A673 (cell line): ENCODE data around the gene RNF151. TPM values are rescaled to one million over a fixed set of nuclear protein-coding genes. Genes with fewer than 3 reads are reported as not detected.
"Not testable (repeated sequence)": the region's sequence is repeated elsewhere in the genome, so short reads cannot be mapped to it uniquely, and the experiment has no call there.

ENCODE experiments used
- BruUV-seq: library from RNA; stranded (reverse); fragments of 400-500 nt; replicated peaks from 2 replicates; lab custom pipeline; 2021; lab: Mats Ljungman, UMichigan
- CTCF ChIA-PET: fragments of 300-600 bp; sonication (Branson Sonifier 250); formaldehyde crosslinking; loops from one replicate; lab custom pipeline; 2022; ENCODE audit warnings: antibody characterized with exemption; lab: Charles Lee
- POLR2A ChIA-PET: fragments of 300-600 bp; sonication (Branson Sonifier 250); formaldehyde crosslinking; loops from one replicate; lab custom pipeline; 2022; ENCODE audit warnings: antibody characterized with exemption; ENCODE audit not compliant: low non-redundant PET; lab: Charles Lee
- DNase-seq: peaks from one replicate; pipeline ENCODE4 v3.0.0-alpha.2; 2015; ENCODE audit warnings: low spot score
- H3K27ac ChIP-seq: fragments of 200-600 bp; sonication (generic); 2 replicates; pipeline ENCODE4 v1.5.1; 2016; ENCODE audit warnings: mixed run types, low read depth, mild to moderate bottlenecking, mixed read lengths, antibody characterized with exemption, low read length; ENCODE audit not compliant: poor library complexity, severe bottlenecking
- H3K27me3 ChIP-seq: fragments of 200-600 bp; sonication (generic); replicated peaks from 2 replicates; pipeline ENCODE4 v1.6.1; 2017; ENCODE audit warnings: mixed run types, low read depth, mild to moderate bottlenecking, mixed read lengths, antibody characterized with exemption, low read length; ENCODE audit not compliant: insufficient read depth, poor library complexity
- H3K36me3 ChIP-seq: fragments of 200-600 bp; sonication (generic); 2 replicates; pipeline ENCODE4 v1.6.1; 2016; ENCODE audit warnings: mixed run types, mild to moderate bottlenecking, mixed read lengths, antibody characterized with exemption, low read length; ENCODE audit not compliant: insufficient read depth, poor library complexity, severe bottlenecking
- H3K4me1 ChIP-seq: fragments of 200-600 bp; sonication (generic); 2 replicates; pipeline ENCODE4 v1.6.1; 2017; ENCODE audit warnings: mixed run types, mild to moderate bottlenecking, mixed read lengths, antibody characterized with exemption, low read length; ENCODE audit not compliant: insufficient read depth, poor library complexity, severe bottlenecking
- H3K4me3 ChIP-seq: fragments of 200-600 bp; sonication (generic); 2 replicates; pipeline ENCODE4 v1.5.1; 2016; ENCODE audit warnings: low read depth, mixed run types, mild to moderate bottlenecking, mixed read lengths, low read length; ENCODE audit not compliant: poor library complexity, severe bottlenecking
- H3K9me3 ChIP-seq: fragments of 200-600 bp; sonication (generic); 2 replicates; pipeline ENCODE4 v1.6.1; 2016; ENCODE audit warnings: mixed run types, low read depth, mild to moderate bottlenecking, mixed read lengths, antibody characterized with exemption, low read length; ENCODE audit not compliant: poor library complexity, severe bottlenecking
- EZH2 ChIP-seq: fragments of 200-600 bp; sonication (generic); IDR thresholded peaks from 2 replicates; pipeline ENCODE4 v1.6.1; 2017; ENCODE audit warnings: borderline replicate concordance, low read depth, mild to moderate bottlenecking, mixed read lengths, antibody characterized with exemption, low read length; ENCODE audit not compliant: poor library complexity, severe bottlenecking
- intact Hi-C: fragments of 100-400 bp; cut with micrococcal nuclease; formaldehyde crosslinking; loops from one replicate; pipeline ENCODE4 v1.10.0; 2022; ENCODE audit not compliant: unreplicated experiment
- total RNA-seq: library from RNA; stranded (reverse); gene quantifications from 2 replicates; pipeline ENCODE4 v1.2.3, GENCODE V29; 2021
- TF ChIP-seq, protein P1 (sequence below): fragments of 300-800, 200-600 bp; sonication (generic); conservative IDR thresholded peaks from 2 replicates; pipeline ENCODE4 v1.5.1; 2017; ENCODE audit warnings: low read depth, mild to moderate bottlenecking, antibody characterized with exemption, low read length, moderate library complexity, mixed read lengths

Gene RNF151
- total RNA-seq, 1 experiment from 2014 or later, result not detected

DNA sequence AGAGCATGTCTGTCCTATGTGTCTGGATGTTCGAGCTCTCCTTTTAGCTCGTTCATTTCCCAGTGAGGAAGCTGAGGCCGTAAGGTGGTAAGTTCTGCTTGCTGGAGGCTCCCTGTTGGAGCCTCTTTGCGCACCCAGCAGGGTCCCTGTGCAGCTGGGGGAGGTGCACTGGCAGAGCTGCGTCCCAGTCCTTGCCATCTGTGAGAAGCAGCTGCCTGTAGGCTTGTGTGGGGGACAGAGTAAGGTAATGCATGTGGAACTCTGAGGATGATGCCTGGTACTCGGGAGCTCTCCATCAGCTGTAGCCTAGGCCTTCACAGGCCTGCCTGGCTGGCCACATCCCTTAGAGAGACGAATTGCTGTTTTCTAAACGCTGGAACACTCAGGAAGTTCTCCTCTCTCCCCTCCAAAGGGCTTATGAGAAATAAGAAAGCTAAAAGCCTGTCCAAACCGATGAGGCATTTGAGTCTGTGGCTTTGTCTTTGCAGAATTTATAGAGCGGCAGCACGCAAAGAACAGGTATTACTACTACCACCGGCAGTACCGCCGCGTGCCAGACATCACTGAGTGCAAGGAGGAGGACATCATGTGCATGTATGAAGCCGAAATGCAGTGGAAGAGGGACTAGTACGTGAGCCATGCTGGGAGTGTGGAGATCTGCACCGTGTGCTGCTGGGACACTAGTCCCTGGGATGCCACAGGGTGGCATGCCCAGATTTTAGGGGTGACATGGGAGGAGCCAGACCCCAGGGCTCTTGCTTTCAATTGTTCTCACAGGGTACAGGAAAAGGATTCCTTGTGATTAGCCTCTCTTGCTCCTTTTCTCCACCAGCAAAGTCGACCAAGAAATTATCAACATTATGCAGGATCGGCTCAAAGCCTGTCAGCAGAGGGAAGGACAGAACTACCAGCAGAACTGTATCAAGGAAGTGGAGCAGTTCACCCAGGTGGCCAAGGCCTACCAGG, 5.7 kb upstream of the RNF151 start:
- ChIA-PET CTCF (interaction anchor here (1.2 kb wide), 1 partner anchor 180 kb away, joined by 6 read pairs; no protein-coding TSS in a partner anchor), POLR2A (interaction anchor here (0.6 kb wide), 1 partner anchor 1619 kb away, joined by 3 read pairs; no protein-coding TSS in a partner anchor)
- Histone ChIP-seq H3K27me3 (no peaks in the 10 kb centered on the region), H3K4me1 (peaks cover 23% of the 10 kb centered on the region), H3K27ac (peak overlapping the region; percentile 86), H3K36me3 (peaks cover 27% of the 10 kb centered on the region), H3K9me3 (no peaks in the 10 kb centered on the region), H3K4me3 (peak overlapping the region; percentile 88)
- no peak for TF ChIP-seq EZH2
- TF ChIP-seq, protein P1, sequence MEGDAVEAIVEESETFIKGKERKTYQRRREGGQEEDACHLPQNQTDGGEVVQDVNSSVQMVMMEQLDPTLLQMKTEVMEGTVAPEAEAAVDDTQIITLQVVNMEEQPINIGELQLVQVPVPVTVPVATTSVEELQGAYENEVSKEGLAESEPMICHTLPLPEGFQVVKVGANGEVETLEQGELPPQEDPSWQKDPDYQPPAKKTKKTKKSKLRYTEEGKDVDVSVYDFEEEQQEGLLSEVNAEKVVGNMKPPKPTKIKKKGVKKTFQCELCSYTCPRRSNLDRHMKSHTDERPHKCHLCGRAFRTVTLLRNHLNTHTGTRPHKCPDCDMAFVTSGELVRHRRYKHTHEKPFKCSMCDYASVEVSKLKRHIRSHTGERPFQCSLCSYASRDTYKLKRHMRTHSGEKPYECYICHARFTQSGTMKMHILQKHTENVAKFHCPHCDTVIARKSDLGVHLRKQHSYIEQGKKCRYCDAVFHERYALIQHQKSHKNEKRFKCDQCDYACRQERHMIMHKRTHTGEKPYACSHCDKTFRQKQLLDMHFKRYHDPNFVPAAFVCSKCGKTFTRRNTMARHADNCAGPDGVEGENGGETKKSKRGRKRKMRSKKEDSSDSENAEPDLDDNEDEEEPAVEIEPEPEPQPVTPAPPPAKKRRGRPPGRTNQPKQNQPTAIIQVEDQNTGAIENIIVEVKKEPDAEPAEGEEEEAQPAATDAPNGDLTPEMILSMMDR, result no peak
- intact Hi-C loops, result no loop called here
- DNase-seq, result peak; percentile 83
- BruUV-seq, result TSS peak; percentile 32

DNA sequence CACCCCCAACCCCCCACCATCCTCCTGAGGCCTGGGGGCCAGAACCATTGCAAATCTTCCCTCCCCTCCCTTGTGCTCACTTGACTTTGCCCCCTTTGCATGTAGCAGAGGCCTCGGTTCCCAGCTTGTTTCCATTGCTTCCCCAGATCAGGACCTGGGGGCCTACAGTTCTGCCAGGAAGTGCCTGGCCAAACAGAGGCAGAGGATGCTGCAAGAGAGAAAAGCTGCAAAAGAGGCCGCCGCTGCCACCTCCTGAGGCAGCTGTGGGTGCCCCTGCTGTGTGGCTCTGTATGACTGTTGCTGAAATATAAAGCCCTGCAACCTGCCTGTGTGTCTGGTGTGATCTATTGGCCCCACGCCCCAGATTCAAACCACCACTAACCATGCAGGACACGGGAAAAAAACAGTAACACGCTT, 5.0 kb upstream of the RNF151 start:
- CTCF ChIA-PET, result interaction anchor here (1.0 kb wide), 1 partner anchor 179 kb away, joined by 3 read pairs; no protein-coding TSS in a partner anchor
- peak; percentile 52 for DNase-seq
- H3K9me3 ChIP-seq, result no peaks in the 10 kb centered on the region
- H3K27me3 ChIP-seq, result no peaks in the 10 kb centered on the region
- BruUV-seq, result no TSS peak
- POLR2A ChIA-PET, result no interaction called here
- TF ChIP-seq, protein P1, result no peak
- no peak for TF ChIP-seq EZH2
- H3K27ac ChIP-seq, result peak overlapping the region; percentile 20
- no peak overlapping the region for H3K4me3 ChIP-seq
- intact Hi-C loops, result no loop called here
- peaks cover 24% of the 10 kb centered on the region for H3K4me1 ChIP-seq
- H3K36me3 ChIP-seq, result peaks cover 27% of the 10 kb centered on the region

DNA sequence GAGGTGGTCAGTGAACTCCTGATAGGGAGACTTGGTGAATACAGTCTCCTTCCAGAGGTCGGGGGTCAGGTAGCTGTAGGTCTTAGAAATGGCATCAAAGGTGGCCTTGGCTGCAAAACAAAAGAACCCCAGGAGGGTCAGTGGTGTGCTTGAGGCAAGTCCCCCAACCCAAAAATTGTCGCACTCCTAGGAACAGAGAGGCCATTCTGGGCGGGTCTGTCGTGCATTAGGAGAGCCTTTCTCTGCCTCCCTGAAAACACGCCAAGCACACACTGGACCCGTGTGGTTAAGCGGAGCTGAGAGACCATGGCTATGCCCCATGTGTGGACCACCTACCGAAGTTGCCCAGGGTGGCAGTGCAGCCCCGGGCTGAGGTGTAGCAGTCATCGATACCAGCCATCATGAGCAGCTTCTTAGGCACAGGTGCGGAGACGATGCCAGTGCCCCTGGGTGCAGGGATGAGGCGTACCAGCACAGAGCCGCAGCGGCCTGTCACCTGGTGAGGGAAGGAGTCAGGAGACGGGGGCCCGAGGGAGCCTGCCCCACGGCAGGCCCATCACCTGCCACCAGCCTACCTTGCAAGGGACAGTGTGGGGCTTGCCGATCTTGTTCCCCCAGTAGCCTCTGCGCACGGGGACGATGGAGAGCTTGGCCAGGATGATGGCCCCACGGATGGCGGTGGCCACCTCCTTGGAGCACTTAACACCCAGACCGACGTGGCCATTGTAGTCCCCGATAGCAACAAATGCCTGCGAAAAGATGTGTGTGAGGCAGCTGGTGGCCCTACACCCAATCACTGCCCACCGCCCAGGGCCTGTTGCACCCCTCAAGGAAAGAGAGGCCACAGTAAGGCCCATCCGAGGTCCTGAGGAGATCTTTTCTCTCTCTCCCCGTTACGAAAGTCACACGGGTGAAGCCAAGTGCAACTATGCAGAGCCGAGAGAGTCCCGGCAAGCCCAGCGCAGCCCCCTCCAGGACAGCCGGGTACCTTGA, 4.2 kb upstream of the RNF151 start:
- intact Hi-C loops, DNase-seq, POLR2A ChIA-PET, H3K27me3 ChIP-seq, H3K9me3 ChIP-seq: not testable (repeated sequence)
- peak overlapping the region; percentile 88 for H3K4me3 ChIP-seq
- peaks cover 24% of the 10 kb centered on the region for H3K4me1 ChIP-seq
- H3K36me3 ChIP-seq, result peaks cover 27% of the 10 kb centered on the region
- CTCF ChIA-PET, result interaction anchor here (1.0 kb wide), 1 partner anchor 178 kb away, joined by 3 read pairs; no protein-coding TSS in a partner anchor
- peak overlapping the region; percentile 95 for H3K27ac ChIP-seq
- BruUV-seq, result TSS peak; percentile 81
